GM18951 (cell line): ENCODE results near the gene SIGLEC15.
"Not testable (repeated sequence)": the region's sequence is repeated elsewhere in the genome, so short reads cannot be mapped to it uniquely, and the experiment has no call there.

Source experiments
- POLR2A ChIP-seq: IDR thresholded peaks from 4 replicates; pipeline ENCODE4 v1.6.1; 2011; ENCODE audit warnings: mild to moderate bottlenecking; ENCODE audit not compliant: insufficient read length, insufficient read depth; ENCODE audit errors: extremely low read depth
- in situ Hi-C: fragments of 300-500 bp; cut with MboI; formaldehyde crosslinking; loops from one replicate; pipeline ENCODE4 v1.12.0; 2022; ENCODE audit warnings: low sequenced_read_pairs, mixed read lengths, inconsistent platforms; ENCODE audit not compliant: unreplicated experiment

SIGLEC15 gene

GRCh38 chr18:45801416-45802004 lies 24.0 kb upstream of the SIGLEC15 start:
- in situ Hi-C loops = no loop called here
- no peak for TF ChIP-seq POLR2A

- no peak for TF ChIP-seq POLR2A
- in situ Hi-C loops = no loop called here
These were observed 22.5 kb upstream of the SIGLEC15 start for GRCh38 chr18:45802814-45803492.

GRCh38 chr18:45805551-45805950 lies 19.9 kb upstream of the SIGLEC15 start:
- in situ Hi-C loops = no loop called here
- TF ChIP-seq POLR2A = no peak

GRCh38 chr18:45806226-45806625 lies 19.2 kb upstream of the SIGLEC15 start:
- in situ Hi-C loops = no loop called here
- TF ChIP-seq POLR2A = no peak

- in situ Hi-C loops = not testable (repeated sequence)
These were observed 18.3 kb upstream of the SIGLEC15 start for GRCh38 chr18:45807144-45807543.

- in situ Hi-C loops = not testable (repeated sequence)
These were observed 10.7 kb upstream of the SIGLEC15 start for GRCh38 chr18:45814733-45815132.

- TF ChIP-seq POLR2A = no peak
- in situ Hi-C loops = no loop called here
These were observed 7.9 kb upstream of the SIGLEC15 start for GRCh38 chr18:45817543-45817942.

GRCh38 chr18:45818765-45819164 lies 6.7 kb upstream of the SIGLEC15 start:
- in situ Hi-C loops = not testable (repeated sequence)

GRCh38 chr18:45820106-45820745 lies 5.2 kb upstream of the SIGLEC15 start:
- in situ Hi-C loops = no loop called here
- TF ChIP-seq POLR2A = no peak

GRCh38 chr18:45821026-45821425 lies 4.4 kb upstream of the SIGLEC15 start:
- TF ChIP-seq POLR2A = no peak

GRCh38 chr18:45821711-45822110 lies 3.8 kb upstream of the SIGLEC15 start:
- TF ChIP-seq POLR2A = no peak
- in situ Hi-C loops = no loop called here

More at GRCh38 chr18:45821026-45821425, 4.4 kb upstream of the SIGLEC15 start:
- in situ Hi-C loops = no loop called here

- TF ChIP-seq POLR2A = no peak
- in situ Hi-C loops = no loop called here
These were observed 609 bp downstream of the SIGLEC15 start for GRCh38 chr18:45826084-45826483.

GRCh38 chr18:45826716-45827115 lies 1.2 kb downstream of the SIGLEC15 start:
- in situ Hi-C loops = not testable (repeated sequence)
